H1 (cell line): ENCODE results near the gene MRPL42. TPM values are rescaled to one million over a fixed set of nuclear protein-coding genes. Genes with fewer than 3 reads are reported as not detected.

Source experiments
- CTCF ChIA-PET: fragments of 300-600 bp; sonication (Branson Sonifier 250); formaldehyde crosslinking; loops from one replicate; lab custom pipeline; 2021; ENCODE audit not compliant: partially characterized antibody; lab: Charles Lee
- POLR2A ChIA-PET: fragments of 300-600 bp; sonication (Branson Sonifier 250); formaldehyde crosslinking; loops from one replicate; lab custom pipeline; 2021; ENCODE audit warnings: inconsistent platforms; ENCODE audit not compliant: partially characterized antibody; lab: Charles Lee
- DNase-seq, 2 experiments: peaks; one replicate each; pipeline versions ENCODE4 v3.0.0 to v3.0.0-alpha.2; 2010 to 2022; ENCODE audit warnings: low spot score in 2 of 2, low read depth in 1 of 2, mixed read lengths in 1 of 2
- FAIRE-seq: peaks from 2 replicates; lab custom pipeline; 2011; peaks lifted over from hg19 to GRCh38; lab: Jason Lieb, UNC
- H2AFZ ChIP-seq: 2 replicates; pipeline ENCODE4 v1.8.1; 2012; ENCODE audit warnings: low read length, inconsistent platforms
- H2AK5ac ChIP-seq: 2 replicates; pipeline ENCODE4 v1.6.1; 2013; ENCODE audit warnings: low read depth, low read length
- H2BK120ac ChIP-seq: replicated peaks from 2 replicates; pipeline ENCODE3; 2013; ENCODE audit warnings: low read depth, low read length, inconsistent platforms
- H2BK12ac ChIP-seq: 2 replicates; pipeline ENCODE4 v1.6.1; 2013; ENCODE audit warnings: low read depth, low read length
- H2BK15ac ChIP-seq: 2 replicates; pipeline ENCODE4 v1.6.1; 2013; ENCODE audit warnings: low read length
- H2BK20ac ChIP-seq: 2 replicates; pipeline ENCODE4 v1.6.1; 2013; ENCODE audit warnings: low read length
- H2BK5ac ChIP-seq: 2 replicates; pipeline ENCODE4 v1.6.1; 2013; ENCODE audit warnings: low read depth, low read length
- H3K14ac ChIP-seq: 2 replicates; pipeline ENCODE4 v1.6.1; 2013; ENCODE audit warnings: inconsistent platforms; ENCODE audit not compliant: insufficient read length
- H3K18ac ChIP-seq: 2 replicates; pipeline ENCODE4 v1.6.1; 2013; ENCODE audit warnings: low read length; ENCODE audit errors: extremely low read depth
- H3K23ac ChIP-seq: 2 replicates; pipeline ENCODE4 v1.6.1; 2013; ENCODE audit warnings: inconsistent platforms; ENCODE audit not compliant: insufficient read length
- H3K23me2 ChIP-seq: 2 replicates; pipeline ENCODE4 v1.6.1; 2013; ENCODE audit warnings: low read depth, low read length
- H3K27ac ChIP-seq: 2 replicates; pipeline ENCODE4 v1.6.1; 2011; ENCODE audit warnings: low read depth, low read length, inconsistent platforms
- H3K27me3 ChIP-seq, 4 experiments: replicated peaks in 1 of 4; 1 replicate in 1 of 4; 2 replicates in 3 of 4; pipeline versions ENCODE4 v1.6.1 to v1.8.1; 2011 to 2013; ENCODE audit warnings: low read length in 3 of 4, mild to moderate bottlenecking in 3 of 4, inconsistent platforms in 2 of 4, mixed read lengths in 2 of 4, moderate library complexity in 1 of 4; ENCODE audit not compliant: control insufficient read depth in 3 of 4, insufficient read depth in 3 of 4; ENCODE audit errors: extremely low read depth in 1 of 4
- H3K36me3 ChIP-seq, 4 experiments: 2 replicates each; pipeline versions ENCODE4 v1.6.1 to v1.8.1; 2011 to 2013; ENCODE audit warnings: mild to moderate bottlenecking in 4 of 4, low read length in 3 of 4, moderate library complexity in 2 of 4, control low read depth in 1 of 4, inconsistent platforms in 1 of 4; ENCODE audit not compliant: insufficient read depth in 4 of 4, control insufficient read depth in 2 of 4
- H3K4ac ChIP-seq: replicated peaks from 2 replicates; pipeline ENCODE3; 2013; ENCODE audit warnings: low read length, low read depth, mixed read lengths, inconsistent platforms; ENCODE audit not compliant: insufficient read length
- H3K4me1 ChIP-seq, 4 experiments: replicated peaks in 1 of 4; 1 replicate in 1 of 4; 2 replicates in 3 of 4; pipeline versions ENCODE4 v1.6.1 to v1.8.1; 2011 to 2013; ENCODE audit warnings: low read length in 3 of 4, inconsistent platforms in 2 of 4, mixed read lengths in 1 of 4; ENCODE audit not compliant: insufficient read depth in 4 of 4, control insufficient read depth in 3 of 4
- H3K4me2 ChIP-seq, 2 experiments: 2 replicates each; pipeline versions ENCODE4 v1.6.1 to v1.8.1; 2011 to 2013; ENCODE audit warnings: low read depth in 2 of 2, low read length in 2 of 2, control low read depth in 1 of 2, inconsistent platforms in 1 of 2, mild to moderate bottlenecking in 1 of 2; ENCODE audit not compliant: insufficient read depth in 1 of 2
- H3K4me3 ChIP-seq, 4 experiments: fragments of 200-600, 300-600 bp in 1 of 4; sonication (generic), shearing (Covaris generic), sonication (Bioruptor Twin) in 1 of 4; 2 replicates each; pipeline versions ENCODE4 v1.5.1 to v1.8.1; 2011 to 2016; ENCODE audit warnings: low read length in 4 of 4, low read depth in 3 of 4, control low read depth in 2 of 4, inconsistent platforms in 2 of 4, mild to moderate bottlenecking in 2 of 4, mixed read lengths in 1 of 4, moderate library complexity in 1 of 4; ENCODE audit not compliant: insufficient read depth in 2 of 4; ENCODE audit errors: extremely low read depth in 1 of 4
- H3K56ac ChIP-seq: replicated peaks from 2 replicates; pipeline ENCODE3; 2013; ENCODE audit warnings: low read depth, mild to moderate bottlenecking, mixed read lengths, low read length, inconsistent platforms; ENCODE audit not compliant: insufficient read length
- H3K79me1 ChIP-seq: 2 replicates; pipeline ENCODE4 v1.6.1; 2013; ENCODE audit warnings: low read depth, low read length, control low read depth
- H3K79me2 ChIP-seq, 2 experiments: 2 replicates each; pipeline versions ENCODE4 v1.6.1 to v1.8.1; 2012 to 2013; ENCODE audit warnings: low read length in 2 of 2, mild to moderate bottlenecking in 2 of 2, inconsistent platforms in 1 of 2; ENCODE audit not compliant: insufficient read depth in 2 of 2, control insufficient read depth in 1 of 2
- H3K9ac ChIP-seq, 4 experiments: replicated peaks in 1 of 4; 1 replicate in 1 of 4; 2 replicates in 3 of 4; pipeline versions ENCODE4 v1.6.1 to v1.8.1; 2011 to 2013; ENCODE audit warnings: low read depth in 3 of 4, low read length in 3 of 4, control low read depth in 2 of 4, mild to moderate bottlenecking in 2 of 4, moderate library complexity in 2 of 4, inconsistent platforms in 1 of 4; ENCODE audit errors: extremely low read depth in 1 of 4
- H3K9me3 ChIP-seq, 2 experiments: 2 replicates each; pipeline versions ENCODE4 v1.6.1 to v1.8.1; 2012 to 2013; ENCODE audit warnings: mild to moderate bottlenecking in 2 of 2, moderate library complexity in 2 of 2, control low read depth in 1 of 2, inconsistent platforms in 1 of 2, low read depth in 1 of 2, low read length in 1 of 2, mixed read lengths in 1 of 2; ENCODE audit not compliant: insufficient read depth in 2 of 2
- H4K20me1 ChIP-seq, 2 experiments: replicated peaks in 1 of 2; 2 replicates each; pipeline versions ENCODE3 to v1.8.1; 2011 to 2013; ENCODE audit warnings: inconsistent platforms in 2 of 2, low read length in 2 of 2, mild to moderate bottlenecking in 1 of 2; ENCODE audit not compliant: insufficient read depth in 2 of 2, control insufficient read depth in 1 of 2
- H4K5ac ChIP-seq: 2 replicates; pipeline ENCODE4 v1.6.1; 2013; ENCODE audit warnings: low read length, low read depth, mixed read lengths, inconsistent platforms; ENCODE audit not compliant: insufficient read length
- H4K8ac ChIP-seq: 2 replicates; pipeline ENCODE4 v1.8.0; 2013; ENCODE audit warnings: mild to moderate bottlenecking, moderate library complexity, low read length, inconsistent platforms; ENCODE audit not compliant: insufficient read depth; ENCODE audit errors: extremely low read depth
- H4K91ac ChIP-seq: replicated peaks from 2 replicates; pipeline ENCODE3; 2013; ENCODE audit warnings: low read length, mixed read lengths, inconsistent platforms; ENCODE audit not compliant: insufficient read length
- CTCF ChIP-seq, 3 experiments: IDR thresholded peaks; 1 replicate in 2 of 3; 2 replicates in 1 of 3; pipeline versions ENCODE4 v1.5.1 to v1.6.1; 2011; ENCODE audit warnings: low read length in 3 of 3, mild to moderate bottlenecking in 3 of 3, inconsistent platforms in 2 of 3, low read depth in 1 of 3, moderate library complexity in 1 of 3; ENCODE audit not compliant: insufficient read depth in 1 of 3; ENCODE audit errors: control extremely low read depth in 1 of 3
- KDM5A ChIP-seq: fragments of 200-600 bp; IDR thresholded peaks from 2 replicates; pipeline ENCODE4 v1.7.1; 2012; ENCODE audit warnings: mild to moderate bottlenecking, low read length, inconsistent platforms, mixed read lengths
- MAX ChIP-seq: IDR thresholded peaks from 2 replicates; pipeline ENCODE4 v1.6.1; 2012; ENCODE audit warnings: inconsistent platforms
- RAD21 ChIP-seq, 2 experiments: IDR thresholded peaks in 1 of 2; conservative IDR thresholded peaks in 1 of 2; 2 replicates each; pipeline ENCODE4 v1.6.1; 2011; ENCODE audit warnings: low read depth in 2 of 2, low read length in 2 of 2, improper control_type of control experiment in 1 of 2, inconsistent platforms in 1 of 2, mild to moderate bottlenecking in 1 of 2, moderate library complexity in 1 of 2
- SP4 ChIP-seq: IDR thresholded peaks from 2 replicates; pipeline ENCODE4 v1.6.1; 2012; ENCODE audit warnings: low read length, inconsistent platforms
- TCF12 ChIP-seq: IDR thresholded peaks from 2 replicates; pipeline ENCODE4 v1.6.1; 2011; ENCODE audit warnings: low read depth, mild to moderate bottlenecking, low read length
- WGBS, 2 experiments: shearing (Covaris generic) in 1 of 2; methylation state at CpG; one replicate each; pipeline versions ENCODE4 v1.1.6 to v1.1.7; 2013 to 2015; ENCODE audit warnings: low lambda C conversion rate in 2 of 2, mixed read lengths in 2 of 2, inconsistent platforms in 1 of 2, low coverage in 1 of 2, missing lambda C conversion rate in 1 of 2; ENCODE audit not compliant: insufficient replicate concordance in 2 of 2, insufficient coverage in 1 of 2, insufficient read length in 1 of 2; ENCODE audit errors: extremely low coverage in 1 of 2, missing lambda C conversion rate in 1 of 2; 5-methylcytosine and 5-hydroxymethylcytosine counted together
- polyA plus RNA-seq, 7 experiments: library from polyadenylated mRNA; depleted of rRNA in 3 of 7; stranded (reverse) in 5 of 7; unstranded in 2 of 7; fragments of >200 nt in 5 of 7; fragments of 200-250 nt in 2 of 7; gene quantifications; 1 replicate in 5 of 7; 2 replicates in 1 of 7; 4 replicates in 1 of 7; pipeline versions ENCODE4 v1.2.1 to v1.2.3, GENCODE V29; 2011 to 2013; ENCODE audit warnings: missing spikeins in 2 of 7, mixed read lengths in 2 of 7
- total RNA-seq: library from RNA; stranded (reverse); fragmentation: NEBNext Ultra II Directional; extraction: Animal tissue kit (Norgen Biotek cat#: 25700); gene quantifications from 2 replicates; pipeline ENCODE4 v1.2.1, GENCODE V29; 2021

Gene MRPL42
- total and polyA plus RNA-seq, 2 of the 8 experiments (the other 6 are each of a cell fraction or from before 2014, with no cell fraction given) = 110 to 176 TPM

GRCh38 chr12:93502802-93503623 is 35.7 kb downstream of the MRPL42 start:
- no peaks in the 10 kb centered on the region for H3K79me2 ChIP-seq
- no peak overlapping the region for H2BK15ac ChIP-seq
- H3K9me3 ChIP-seq = no peaks in the 10 kb centered on the region
- no peak for TF ChIP-seq TCF12
- TF ChIP-seq KDM5A = no peak
- TF ChIP-seq RAD21 (IDR thresholded peaks at IDR 0.05 in 1 of 2, conservative IDR thresholded peaks at IDR 0.05 in 1 of 2; ENCODE audit: low read depth in 2 of 2, low read length in 2 of 2) = peak; percentile 78 to 80
- peak in 2 of 3 experiments; percentile 55 to 57; a peak in 3 of 4 replicates for TF ChIP-seq CTCF (IDR thresholded peaks at IDR 0.05; ENCODE audit: control extremely low read depth in 1 of 3, insufficient read depth in 1 of 3, low read depth in 1 of 3, low read length in 3 of 3)
- no peak for TF ChIP-seq MAX
- TF ChIP-seq SP4 = no peak
- no peak overlapping the region for H3K9ac ChIP-seq
- H3K4me3 ChIP-seq = no peak overlapping the region
- no peak overlapping the region for H3K14ac ChIP-seq
- no peak for FAIRE-seq
- no peak overlapping the region for H2BK20ac ChIP-seq
- H3K27ac ChIP-seq = no peak overlapping the region
- peaks cover 0 to 37% (median 4%) of the 10 kb centered on the region in 4 experiments; a peak in 2 of 8 replicates for H3K36me3 ChIP-seq
- H2BK5ac ChIP-seq = no peak overlapping the region
- no peaks in the 10 kb centered on the region for H3K23me2 ChIP-seq
- peak; percentile 9 to 61 for DNase-seq
- no peak overlapping the region for H2AK5ac ChIP-seq
- H3K79me1 ChIP-seq = no peaks in the 10 kb centered on the region
- H4K91ac ChIP-seq = no peak overlapping the region
- H3K18ac ChIP-seq = no peak overlapping the region
- WGBS, 2 experiments = 79% methylated on average over 11 of the region's 11 CpGs; no CpG with 5 or more reads in 1 of the 2 experiments
- H2BK12ac ChIP-seq = no peak overlapping the region
- H4K20me1 ChIP-seq = peaks cover 0 to 2% of the 10 kb centered on the region in 2 experiments
- no peaks in the 10 kb centered on the region for H3K27me3 ChIP-seq
- H4K8ac ChIP-seq = no peak overlapping the region
- ChIA-PET CTCF (interaction anchor here (0.6 to 7.5 kb wide), 54 partner anchors 8 to 1856 kb away, joined by 3 to 85 read pairs (median 4); no protein-coding TSS in a partner anchor), POLR2A (interaction anchor here (0.6 to 1.9 kb wide), 6 partner anchors 13 to 600 kb away, joined by 3 to 6 read pairs (median 3); no protein-coding TSS in a partner anchor)
- H4K5ac ChIP-seq = no peak overlapping the region
- no peak overlapping the region for H2AFZ ChIP-seq
- H3K23ac ChIP-seq = no peak overlapping the region
- no peak overlapping the region for H2BK120ac ChIP-seq
- H3K56ac ChIP-seq = no peak overlapping the region
- no peaks in the 10 kb centered on the region for H3K4me1 ChIP-seq
- H3K4me2 ChIP-seq = no peak overlapping the region
- H3K4ac ChIP-seq = no peak overlapping the region
